Omental fat pad (tissue), 4 donors: ENCODE results near the gene KIF12. TPM values are rescaled to one million over a fixed set of nuclear protein-coding genes. Genes with fewer than 3 reads are reported as not detected.

Experiments used
- ATAC-seq: fragments of 150-250 bp; one replicate; pipeline ENCODE4 v1.9.1; 2016; ENCODE audit warnings: mild to moderate bottlenecking, moderate library complexity; ENCODE audit not compliant: low FRiP score
- DNase-seq: peaks from one replicate; pipeline ENCODE4 v3.0.0-alpha.2; 2019; ENCODE audit warnings: low spot score
- CTCF ChIP-seq, 3 donors: fragments of 450-650 bp; IDR thresholded peaks; one replicate each; pipeline ENCODE4 v1.5.1; 2016 to 2017; ENCODE audit warnings: antibody characterized with exemption in 3 of 3, mild to moderate bottlenecking in 3 of 3, moderate library complexity in 2 of 3
- total RNA-seq, 4 donors: library from RNA; depleted of rRNA; stranded (reverse); fragments of >200 nt; gene quantifications; one replicate each; pipeline ENCODE4 v1.1.0, GENCODE V29; 2016

Gene KIF12
- total RNA-seq, 4 donors from 2014 or later = 0.12 to 0.19 TPM; not detected in 2

GRCh38 chr9:114089206-114089840 lies 9.8 kb downstream of the KIF12 start:
- no peak for ATAC-seq
- DNase-seq = no peak
- no peak for TF ChIP-seq CTCF (IDR thresholded peaks at IDR 0.05)

- no peak for TF ChIP-seq CTCF (IDR thresholded peaks at IDR 0.05)
- no peak for DNase-seq
Measured at GRCh38 chr9:114088571-114089170, 10.4 kb downstream of the KIF12 start.

GRCh38 chr9:114087721-114088120 lies 11.4 kb downstream of the KIF12 start:
- no peak for TF ChIP-seq CTCF (IDR thresholded peaks at IDR 0.05)
- DNase-seq (no peak), ATAC-seq (no peak)

More at GRCh38 chr9:114088571-114089170, 10.4 kb downstream of the KIF12 start:
- no peak for ATAC-seq

- no peak for DNase-seq
- TF ChIP-seq CTCF (IDR thresholded peaks at IDR 0.05) = no peak
- no peak for ATAC-seq
Measured at GRCh38 chr9:114086607-114087006, 12.5 kb downstream of the KIF12 start.

- no peak for DNase-seq
Measured at GRCh38 chr9:114086009-114086408, 13.1 kb downstream of the KIF12 start.

GRCh38 chr9:114085387-114085789 lies 13.7 kb downstream of the KIF12 start:
- TF ChIP-seq CTCF (IDR thresholded peaks at IDR 0.05) = no peak
- no peak for DNase-seq

More at GRCh38 chr9:114086009-114086408, 13.1 kb downstream of the KIF12 start:
- no peak for ATAC-seq
- no peak for TF ChIP-seq CTCF (IDR thresholded peaks at IDR 0.05)

More at GRCh38 chr9:114085387-114085789, 13.7 kb downstream of the KIF12 start:
- no peak for ATAC-seq
